ENCODE measurements around the gene UBE2Q1. TPM values are rescaled to one million over a fixed set of nuclear protein-coding genes. Genes with fewer than 3 reads are reported as not detected.

The UBE2Q1 gene
- total RNA-seq, 1 experiment from 2014 or later, result 52.8 TPM

- POLR2A ChIA-PET (ENCODE audit: unreplicated experiment), result interaction anchor here (0.5 kb wide), 1 partner anchor 33 kb away, joined by 3 read pairs; no protein-coding TSS in a partner anchor
- Histone ChIP-seq H3K36me3 (ENCODE audit: low read depth) (no peaks in the 10 kb centered on the region), H4K20me1 (ENCODE audit: insufficient read depth) (no peaks in the 10 kb centered on the region), H3K79me2 (ENCODE audit: low read depth) (no peaks in the 10 kb centered on the region), H3K4me3 (no peak overlapping the region), H3K4me1 (replicated peaks; ENCODE audit: insufficient read depth) (peaks cover 7% of the 10 kb centered on the region; the same call in 1 of the 2 replicates), H3F3A (ENCODE audit: insufficient read depth, low read depth) (no peaks in the 10 kb centered on the region), H3K27ac (no peak overlapping the region), H3K9me3 (ENCODE audit: insufficient read depth, low read depth) (no peaks in the 10 kb centered on the region), H3K27me3 (ENCODE audit: insufficient read depth, low read depth) (peaks cover 72% of the 10 kb centered on the region), H2AFZ (no peak overlapping the region), H3K9me2 (ENCODE audit: insufficient read depth) (no peaks in the 10 kb centered on the region), H3K4me2 (no peak overlapping the region)
- DNase-seq, result no peak
- no TSS peak for BruUV-seq (replicated peaks)
- intact Hi-C loops (cut with micrococcal nuclease; ENCODE audit: unreplicated experiment), result no loop called here
- CTCF ChIA-PET, result no interaction called here
- TF ChIP-seq CTCF (conservative IDR thresholded peaks at IDR 0.05) (no peak), EZH2 (IDR thresholded peaks at IDR 0.05; ENCODE audit: low read depth) (no peak)
Measured at GRCh38 chr1:154517661-154518060, 40.8 kb downstream of the UBE2Q1 start.

- POLR2A ChIA-PET (ENCODE audit: unreplicated experiment), result no interaction called here
- no peak overlapping the region for H2AFZ ChIP-seq
- BruUV-seq (replicated peaks), result no TSS peak
- intact Hi-C loops (cut with micrococcal nuclease; ENCODE audit: unreplicated experiment), result no loop called here
- no peaks in the 10 kb centered on the region for H3K36me3 ChIP-seq (ENCODE audit: low read depth)
- no peaks in the 10 kb centered on the region for H3K9me2 ChIP-seq (ENCODE audit: insufficient read depth)
- H3K4me3 ChIP-seq, result no peak overlapping the region
- no peak overlapping the region for H3K27ac ChIP-seq
- no peaks in the 10 kb centered on the region for H4K20me1 ChIP-seq (ENCODE audit: insufficient read depth)
- no peak overlapping the region for H3K4me2 ChIP-seq
- H3K79me2 ChIP-seq (ENCODE audit: low read depth), result no peaks in the 10 kb centered on the region
- no peaks in the 10 kb centered on the region for H3F3A ChIP-seq (ENCODE audit: insufficient read depth, low read depth)
- TF ChIP-seq CTCF (conservative IDR thresholded peaks at IDR 0.05) (no peak), EZH2 (IDR thresholded peaks at IDR 0.05; ENCODE audit: low read depth) (no peak)
- no peaks in the 10 kb centered on the region for H3K4me1 ChIP-seq (replicated peaks; ENCODE audit: insufficient read depth)
- peaks cover 67% of the 10 kb centered on the region for H3K27me3 ChIP-seq (ENCODE audit: insufficient read depth, low read depth)
- DNase-seq, result no peak
- CTCF ChIA-PET, result no interaction called here
- H3K9me3 ChIP-seq (ENCODE audit: insufficient read depth, low read depth), result no peaks in the 10 kb centered on the region
Measured at GRCh38 chr1:154514066-154514553, 44.4 kb downstream of the UBE2Q1 start.

- Histone ChIP-seq H4K20me1 (ENCODE audit: insufficient read depth) (no peaks in the 10 kb centered on the region), H3F3A (ENCODE audit: insufficient read depth, low read depth) (no peaks in the 10 kb centered on the region), H3K27me3 (ENCODE audit: insufficient read depth, low read depth) (peaks cover 73% of the 10 kb centered on the region), H3K9me2 (ENCODE audit: insufficient read depth) (no peaks in the 10 kb centered on the region), H3K4me3 (no peak overlapping the region), H3K4me1 (replicated peaks; ENCODE audit: insufficient read depth) (no peaks in the 10 kb centered on the region), H3K4me2 (no peak overlapping the region), H3K36me3 (ENCODE audit: low read depth) (no peaks in the 10 kb centered on the region), H3K27ac (no peak overlapping the region), H2AFZ (no peak overlapping the region), H3K79me2 (ENCODE audit: low read depth) (no peaks in the 10 kb centered on the region), H3K9me3 (ENCODE audit: insufficient read depth, low read depth) (no peaks in the 10 kb centered on the region)
- intact Hi-C loops (cut with micrococcal nuclease; ENCODE audit: unreplicated experiment), result no loop called here
- no peak for TF ChIP-seq CTCF (conservative IDR thresholded peaks at IDR 0.05)
- no peak for TF ChIP-seq EZH2 (IDR thresholded peaks at IDR 0.05; ENCODE audit: low read depth)
- POLR2A ChIA-PET (ENCODE audit: unreplicated experiment), result interaction anchor here (0.6 kb wide), 1 partner anchor 187 kb away, joined by 7 read pairs; the partner anchor contains the start of gene ATP8B2
- no peak for DNase-seq
- CTCF ChIA-PET, result no interaction called here
- no TSS peak for BruUV-seq (replicated peaks)
Measured at GRCh38 chr1:154512760-154513159, 45.7 kb downstream of the UBE2Q1 start.

All from PC-9 (cell line).